GM23338 (cell line): ENCODE results near the gene WDHD1. TPM values are rescaled to one million over a fixed set of nuclear protein-coding genes. Genes with fewer than 3 reads are reported as not detected.

Experiments
- ATAC-seq: fragments of 200-7000 bp; cut with Tn5 transposase; 3 replicates; pipeline ENCODE4 v1.9.1; 2020
- DNase-seq: peaks from one replicate; pipeline ENCODE4 v3.0.0-alpha.2; 2015; ENCODE audit warnings: low spot score
- H2AFZ ChIP-seq: fragments of 200-600 bp; sonication (generic); 2 replicates; pipeline ENCODE4 v1.8.0; 2016; ENCODE audit warnings: antibody characterized with exemption, mild to moderate bottlenecking, moderate library complexity
- H3F3A ChIP-seq: fragments of 200-600 bp; sonication (generic); replicated peaks from 2 replicates; pipeline ENCODE4 v1.8.0; 2017; ENCODE audit warnings: antibody characterized with exemption, mixed run types, low read depth
- H3K27ac ChIP-seq: fragments of 200-600 bp; sonication (generic); 2 replicates; pipeline ENCODE4 v1.6.1; 2016; ENCODE audit warnings: low read depth
- H3K27me3 ChIP-seq: fragments of 200-600 bp; sonication (generic); 2 replicates; pipeline ENCODE4 v1.8.0; 2016; ENCODE audit warnings: mild to moderate bottlenecking, mixed run types, moderate library complexity; ENCODE audit not compliant: insufficient read depth
- H3K36me3 ChIP-seq: fragments of 200-600 bp; sonication (generic); 2 replicates; pipeline ENCODE4 v1.8.0; 2016; ENCODE audit warnings: mild to moderate bottlenecking; ENCODE audit not compliant: insufficient read depth
- H3K4me1 ChIP-seq: fragments of 200-600 bp; sonication (generic); 2 replicates; pipeline ENCODE4 v1.8.0; 2016; ENCODE audit warnings: mild to moderate bottlenecking, moderate library complexity; ENCODE audit not compliant: insufficient read depth
- H3K4me2 ChIP-seq: fragments of 200-600 bp; sonication (generic); 2 replicates; pipeline ENCODE4 v1.7.1; 2017; ENCODE audit warnings: mixed run types
- H3K4me3 ChIP-seq: fragments of 200-600 bp; sonication (generic); 2 replicates; pipeline ENCODE4 v1.6.1; 2016; ENCODE audit warnings: mixed run types
- H3K79me2 ChIP-seq: fragments of 200-600 bp; sonication (generic); replicated peaks from 2 replicates; pipeline ENCODE4 v1.8.0; 2017; ENCODE audit warnings: mild to moderate bottlenecking; ENCODE audit not compliant: insufficient read depth
- H3K9me2 ChIP-seq: fragments of 200-600 bp; sonication (generic); 2 replicates; pipeline ENCODE4 v1.8.0; 2017; ENCODE audit not compliant: insufficient read depth
- H4K20me1 ChIP-seq: fragments of 200-600 bp; sonication (generic); replicated peaks from 2 replicates; pipeline ENCODE4 v1.8.0; 2017; ENCODE audit warnings: mild to moderate bottlenecking; ENCODE audit not compliant: insufficient read depth
- H3K27ac Mint-ChIP-seq: 2 replicates; pipeline ENCODE4 v1.8.0; 2020; ENCODE audit warnings: inconsistent platforms, mild to moderate bottlenecking, moderate library complexity, mixed read lengths
- H3K27me3 Mint-ChIP-seq: 3 replicates; pipeline ENCODE4 v1.8.0; 2022; ENCODE audit warnings: low read depth, mild to moderate bottlenecking, moderate library complexity, mixed read lengths, inconsistent platforms; ENCODE audit not compliant: insufficient read depth, poor library complexity
- H3K36me3 Mint-ChIP-seq: 3 replicates; pipeline ENCODE4 v1.8.0; 2021; ENCODE audit warnings: low read depth, mild to moderate bottlenecking, inconsistent platforms, moderate library complexity, mixed read lengths
- H3K4me1 Mint-ChIP-seq: 3 replicates; pipeline ENCODE4 v1.8.0; 2020; ENCODE audit warnings: mild to moderate bottlenecking, inconsistent platforms, mixed read lengths
- H3K4me3 Mint-ChIP-seq: 3 replicates; pipeline ENCODE4 v1.8.0; 2021; ENCODE audit warnings: moderate library complexity, mild to moderate bottlenecking, inconsistent platforms, mixed read lengths
- H3K9me3 Mint-ChIP-seq: 3 replicates; pipeline ENCODE4 v1.8.0; 2020; ENCODE audit warnings: moderate library complexity, mild to moderate bottlenecking, inconsistent platforms, mixed read lengths
- CREB1 ChIP-seq: fragments of 250-450 bp; sonication (Bioruptor Pico); IDR thresholded peaks from 2 replicates; pipeline ENCODE4 v1.5.0; 2020; ENCODE audit warnings: low read depth, mild to moderate bottlenecking, moderate library complexity
- EZH2 ChIP-seq: fragments of 200-600 bp; sonication (generic); IDR thresholded peaks from one replicate; pipeline ENCODE4 v1.8.0; 2017; ENCODE audit warnings: antibody characterized with exemption, mild to moderate bottlenecking, low read depth; ENCODE audit not compliant: unreplicated experiment
- EZH2phosphoT487 ChIP-seq: fragments of 200-600 bp; sonication (generic); IDR thresholded peaks from one replicate; pipeline ENCODE4 v1.8.1; 2018; ENCODE audit warnings: antibody characterized with exemption; ENCODE audit not compliant: unreplicated experiment
- JUNB ChIP-seq: IDR thresholded peaks from one replicate; pipeline ENCODE4 v1.6.1; 2016; ENCODE audit warnings: antibody characterized with exemption; ENCODE audit not compliant: unreplicated experiment
- NANOG ChIP-seq: IDR thresholded peaks from 2 replicates; pipeline ENCODE4 v1.6.1; 2016; ENCODE audit warnings: antibody characterized with exemption, borderline replicate concordance
- POLR2AphosphoS5 ChIP-seq: IDR thresholded peaks from 2 replicates; pipeline ENCODE4 v1.6.1; 2016; ENCODE audit warnings: antibody characterized with exemption, low read depth
- ZNF114 ChIP-seq: fragments of 250-450 bp; sonication (Bioruptor Pico); IDR thresholded peaks from 2 replicates; pipeline ENCODE4 v1.5.0; 2020; ENCODE audit warnings: mild to moderate bottlenecking, moderate library complexity
- polyA plus RNA-seq: library from polyadenylated mRNA; unstranded; fragments of >200 nt; fragmentation: Nextera tagmentation; extraction: Ambion mirVana; gene quantifications from 2 replicates; pipeline ENCODE4 v1.2.1, GENCODE V29; 2016
- total RNA-seq: library from RNA; depleted of rRNA; stranded (reverse); fragments of >200 nt; shearing (Covaris generic); gene quantifications from 2 replicates; pipeline ENCODE4 v1.2.3, GENCODE V29; 2014
- TF ChIP-seq, protein P1 (sequence below), 2 experiments: fragments of 200-600 bp in 1 of 2; sonication (generic) in 1 of 2; conservative IDR thresholded peaks; 2 replicates each; pipeline versions ENCODE4 v1.5.1 to v1.6.1; 2016 to 2017; ENCODE audit warnings: antibody characterized with exemption in 2 of 2, low read depth in 2 of 2, mild to moderate bottlenecking in 2 of 2, moderate library complexity in 1 of 2
- TF ChIP-seq, protein P2 (sequence below): IDR thresholded peaks from 2 replicates; pipeline ENCODE4 v1.6.1; 2016; ENCODE audit warnings: antibody characterized with exemption

WDHD1 gene
- total and polyA plus RNA-seq, 2 experiments from 2014 or later, result 48.8 to 65.4 TPM

DNA sequence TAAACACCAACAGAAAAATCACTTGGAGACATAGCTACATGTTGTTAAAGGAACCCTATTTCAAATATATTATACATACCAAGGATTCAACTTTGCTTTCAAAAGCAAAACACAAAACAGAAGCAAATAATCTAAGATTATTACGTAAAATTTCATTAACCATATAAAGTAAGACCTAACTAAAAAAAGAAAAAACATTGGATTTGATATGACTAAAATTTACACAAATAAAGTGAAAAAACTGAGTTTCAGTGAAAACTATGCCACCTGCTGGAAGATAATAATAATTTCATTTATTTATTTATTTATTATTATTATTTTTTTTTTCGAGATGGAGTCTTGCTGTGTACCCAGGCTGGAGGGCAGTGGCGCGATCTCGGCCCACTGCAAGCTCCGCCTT is 45.2 kb downstream of the WDHD1 start (continued):
- TF ChIP-seq, protein P1, sequence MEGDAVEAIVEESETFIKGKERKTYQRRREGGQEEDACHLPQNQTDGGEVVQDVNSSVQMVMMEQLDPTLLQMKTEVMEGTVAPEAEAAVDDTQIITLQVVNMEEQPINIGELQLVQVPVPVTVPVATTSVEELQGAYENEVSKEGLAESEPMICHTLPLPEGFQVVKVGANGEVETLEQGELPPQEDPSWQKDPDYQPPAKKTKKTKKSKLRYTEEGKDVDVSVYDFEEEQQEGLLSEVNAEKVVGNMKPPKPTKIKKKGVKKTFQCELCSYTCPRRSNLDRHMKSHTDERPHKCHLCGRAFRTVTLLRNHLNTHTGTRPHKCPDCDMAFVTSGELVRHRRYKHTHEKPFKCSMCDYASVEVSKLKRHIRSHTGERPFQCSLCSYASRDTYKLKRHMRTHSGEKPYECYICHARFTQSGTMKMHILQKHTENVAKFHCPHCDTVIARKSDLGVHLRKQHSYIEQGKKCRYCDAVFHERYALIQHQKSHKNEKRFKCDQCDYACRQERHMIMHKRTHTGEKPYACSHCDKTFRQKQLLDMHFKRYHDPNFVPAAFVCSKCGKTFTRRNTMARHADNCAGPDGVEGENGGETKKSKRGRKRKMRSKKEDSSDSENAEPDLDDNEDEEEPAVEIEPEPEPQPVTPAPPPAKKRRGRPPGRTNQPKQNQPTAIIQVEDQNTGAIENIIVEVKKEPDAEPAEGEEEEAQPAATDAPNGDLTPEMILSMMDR (conservative IDR thresholded peaks at IDR 0.05; ENCODE audit: low read depth in 2 of 2), result no peak
- TF ChIP-seq EZH2phosphoT487, result no peak
- no peak for TF ChIP-seq EZH2
- TF ChIP-seq, protein P2, sequence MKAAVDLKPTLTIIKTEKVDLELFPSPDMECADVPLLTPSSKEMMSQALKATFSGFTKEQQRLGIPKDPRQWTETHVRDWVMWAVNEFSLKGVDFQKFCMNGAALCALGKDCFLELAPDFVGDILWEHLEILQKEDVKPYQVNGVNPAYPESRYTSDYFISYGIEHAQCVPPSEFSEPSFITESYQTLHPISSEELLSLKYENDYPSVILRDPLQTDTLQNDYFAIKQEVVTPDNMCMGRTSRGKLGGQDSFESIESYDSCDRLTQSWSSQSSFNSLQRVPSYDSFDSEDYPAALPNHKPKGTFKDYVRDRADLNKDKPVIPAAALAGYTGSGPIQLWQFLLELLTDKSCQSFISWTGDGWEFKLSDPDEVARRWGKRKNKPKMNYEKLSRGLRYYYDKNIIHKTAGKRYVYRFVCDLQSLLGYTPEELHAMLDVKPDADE, result no peak
- TF ChIP-seq JUNB, result no peak
- TF ChIP-seq CREB1, result no peak
- no peak for TF ChIP-seq ZNF114 (CRISPR knock-in tag)
- TF ChIP-seq NANOG, result no peak

DNA sequence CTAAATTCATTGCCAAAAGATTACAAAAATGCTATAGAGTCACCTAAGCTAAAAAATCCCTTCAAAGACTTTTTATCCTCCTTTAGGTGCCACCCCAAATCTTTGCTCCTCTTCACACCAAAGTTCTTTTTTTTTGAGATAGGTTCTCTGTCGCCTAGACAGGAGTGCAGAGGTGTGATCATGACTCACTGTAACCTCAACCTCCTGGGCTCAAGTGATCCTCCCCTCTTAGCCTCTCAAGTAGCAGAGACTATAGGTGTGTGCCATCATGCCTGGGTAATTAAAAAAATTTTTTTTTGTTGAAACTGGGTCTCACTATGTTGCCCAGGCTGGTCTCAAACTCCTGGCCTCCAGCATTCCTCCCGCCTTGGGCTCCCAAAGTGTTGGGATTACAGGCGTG is 47.9 kb downstream of the WDHD1 start:
- DNase-seq (no peak), ATAC-seq (no peak)
- Histone ChIP-seq H3K27me3 (no peaks in the 10 kb centered on the region), H3K4me3 (no peak overlapping the region), H2AFZ (no peak overlapping the region), H3K36me3 (peaks cover 48% of the 10 kb centered on the region), H3F3A (no peaks in the 10 kb centered on the region), H3K4me1 (no peaks in the 10 kb centered on the region), H3K27ac (no peak overlapping the region), H3K79me2 (no peaks in the 10 kb centered on the region), H4K20me1 (0 out of 2 replicates have a peak, but pooled peaks cover 8% of the 10 kb centered on the region), H3K9me2 (no peaks in the 10 kb centered on the region), H3K4me2 (no peak overlapping the region)
- Mint-ChIP-seq H3K27ac (no peak overlapping the region), H3K36me3 (peaks cover 62% of the 10 kb centered on the region), H3K4me3 (no peak overlapping the region), H3K4me1 (no peaks in the 10 kb centered on the region), H3K9me3 (no peaks in the 10 kb centered on the region), H3K27me3 (peaks cover 3% of the 10 kb centered on the region)
- TF ChIP-seq, protein P2, result no peak
- TF ChIP-seq JUNB, result no peak
- no peak for TF ChIP-seq POLR2AphosphoS5

DNA sequence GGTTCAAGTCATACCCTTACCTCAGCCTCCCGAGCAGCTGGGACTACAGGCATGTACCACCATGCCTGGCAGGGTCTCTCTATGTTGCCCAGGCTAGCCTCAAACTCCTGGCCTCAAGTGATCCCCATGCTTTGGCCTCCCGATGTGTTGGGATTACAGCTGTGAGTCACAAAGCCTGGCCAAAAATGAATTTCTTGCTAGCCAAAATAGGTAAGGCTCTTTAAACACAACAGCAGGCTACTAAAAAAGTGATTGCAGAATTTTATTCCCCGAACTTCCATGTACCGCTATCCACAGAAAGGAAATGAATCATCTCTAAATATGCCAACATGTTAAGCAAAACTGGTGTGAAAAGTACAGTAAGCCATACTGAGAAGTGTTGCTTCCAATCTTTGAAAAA is 50.6 kb downstream of the WDHD1 start:
- Histone ChIP-seq H4K20me1 (0 out of 2 replicates have a peak, but pooled peaks cover 6% of the 10 kb centered on the region), H3K27me3 (no peaks in the 10 kb centered on the region), H2AFZ (no peak overlapping the region), H3K4me2 (no peak overlapping the region), H3K4me1 (no peaks in the 10 kb centered on the region), H3K79me2 (peaks cover 5% of the 10 kb centered on the region; the same call in 1 of the 2 replicates), H3K27ac (no peak overlapping the region), H3K4me3 (no peak overlapping the region), H3F3A (no peaks in the 10 kb centered on the region), H3K36me3 (peaks cover 26% of the 10 kb centered on the region; the same call in 1 of the 2 replicates), H3K9me2 (no peaks in the 10 kb centered on the region)
- ATAC-seq, result no peak
- Mint-ChIP-seq H3K4me1 (no peaks in the 10 kb centered on the region), H3K36me3 (peaks cover 50% of the 10 kb centered on the region), H3K4me3 (no peak overlapping the region), H3K9me3 (no peaks in the 10 kb centered on the region; the same call in 2 of the 3 replicates), H3K27me3 (peaks cover 6% of the 10 kb centered on the region), H3K27ac (no peak overlapping the region)
- DNase-seq, result no peak
- TF ChIP-seq, protein P1 (conservative IDR thresholded peaks at IDR 0.05; ENCODE audit: low read depth in 2 of 2), result no peak
